Trophoblast cell (in vitro differentiated cells and primary cell): ENCODE data around the gene PRAME.

Experiments used
- DNase-seq, 2 donors: peaks; one replicate each; pipeline ENCODE4 v3.0.0-alpha.2; 2016
- H2AFZ ChIP-seq: 2 replicates; pipeline ENCODE4 v1.6.1; 2013; ENCODE audit warnings: low read length, moderate library complexity, mild to moderate bottlenecking; ENCODE audit not compliant: insufficient read depth, poor library complexity
- H2AK5ac ChIP-seq: 2 replicates; pipeline ENCODE4 v1.6.1; 2013; ENCODE audit warnings: mild to moderate bottlenecking, low read length
- H2BK120ac ChIP-seq: 2 replicates; pipeline ENCODE4 v1.6.1; 2013; ENCODE audit warnings: low read length, mild to moderate bottlenecking, moderate library complexity; ENCODE audit not compliant: insufficient read depth, poor library complexity
- H2BK12ac ChIP-seq: 2 replicates; pipeline ENCODE4 v1.6.1; 2013; ENCODE audit warnings: mild to moderate bottlenecking, low read length, moderate library complexity
- H2BK5ac ChIP-seq: 2 replicates; pipeline ENCODE4 v1.6.1; 2013; ENCODE audit warnings: low read length, low read depth, moderate library complexity, mild to moderate bottlenecking; ENCODE audit not compliant: poor library complexity
- H3K14ac ChIP-seq: 2 replicates; pipeline ENCODE4 v1.6.1; 2013; ENCODE audit warnings: mild to moderate bottlenecking, low read length
- H3K18ac ChIP-seq: 2 replicates; pipeline ENCODE4 v1.6.1; 2013; ENCODE audit warnings: mild to moderate bottlenecking, low read length
- H3K23ac ChIP-seq: 2 replicates; pipeline ENCODE4 v1.6.1; 2013; ENCODE audit warnings: low read length
- H3K27ac ChIP-seq: 2 replicates; pipeline ENCODE4 v1.5.1; 2013; ENCODE audit warnings: low read depth, mild to moderate bottlenecking, inconsistent platforms, low read length, moderate library complexity
- H3K27me3 ChIP-seq: 2 replicates; pipeline ENCODE4 v1.6.1; 2013; ENCODE audit warnings: inconsistent platforms, mild to moderate bottlenecking, low read length, moderate library complexity; ENCODE audit not compliant: insufficient read depth
- H3K36me3 ChIP-seq, 2 experiments: 1 replicate in 1 of 2; 2 replicates in 1 of 2; pipeline ENCODE4 v1.6.1; 2013; ENCODE audit warnings: low read length in 2 of 2, mild to moderate bottlenecking in 2 of 2, moderate library complexity in 1 of 2; ENCODE audit not compliant: insufficient read depth in 2 of 2, control insufficient read depth in 1 of 2
- H3K4ac ChIP-seq: 2 replicates; pipeline ENCODE4 v1.6.1; 2013; ENCODE audit warnings: low read depth, mild to moderate bottlenecking, low read length, moderate library complexity
- H3K4me1 ChIP-seq, 2 experiments: 1 replicate in 1 of 2; 2 replicates in 1 of 2; pipeline ENCODE4 v1.6.1; 2013; ENCODE audit warnings: low read length in 2 of 2, mild to moderate bottlenecking in 2 of 2, moderate library complexity in 1 of 2; ENCODE audit not compliant: insufficient read depth in 2 of 2, control insufficient read depth in 1 of 2
- H3K4me2 ChIP-seq: 2 replicates; pipeline ENCODE4 v1.6.1; 2013; ENCODE audit warnings: inconsistent platforms, mild to moderate bottlenecking, low read length, moderate library complexity
- H3K4me3 ChIP-seq: 2 replicates; pipeline ENCODE4 v1.5.1; 2013; ENCODE audit warnings: mild to moderate bottlenecking, low read depth, low read length, inconsistent platforms
- H3K79me1 ChIP-seq: one replicate; pipeline ENCODE4 v1.6.1; 2013; ENCODE audit warnings: low read length
- H3K79me2 ChIP-seq: 2 replicates; pipeline ENCODE4 v1.6.1; 2013; ENCODE audit warnings: low read length, mild to moderate bottlenecking; ENCODE audit not compliant: control insufficient read depth, insufficient read depth, poor library complexity
- H3K9ac ChIP-seq: 2 replicates; pipeline ENCODE4 v1.6.1; 2013; ENCODE audit warnings: mild to moderate bottlenecking, low read length
- H3K9me3 ChIP-seq: 2 replicates; pipeline ENCODE4 v1.6.1; 2013; ENCODE audit warnings: low read depth, mild to moderate bottlenecking, control low read depth, inconsistent platforms, low read length; ENCODE audit not compliant: insufficient read depth
- H4K12ac ChIP-seq: 2 replicates; pipeline ENCODE4 v1.6.1; 2013; ENCODE audit warnings: low read depth, mild to moderate bottlenecking, low read length, moderate library complexity
- H4K8ac ChIP-seq: 2 replicates; pipeline ENCODE4 v1.6.1; 2013; ENCODE audit warnings: low read depth, mild to moderate bottlenecking, low read length, moderate library complexity
- H4K91ac ChIP-seq: one replicate; pipeline ENCODE4 v1.6.1; 2013; ENCODE audit warnings: low read depth, mild to moderate bottlenecking, low read length, moderate library complexity
- WGBS: extraction: QIAGEN DNeasy Blood & Tissue Kit; methylation state at CpG from one replicate; pipeline ENCODE4 v1.1.7; 2013; ENCODE audit warnings: missing lambda C conversion rate; ENCODE audit not compliant: insufficient read length, insufficient coverage; ENCODE audit errors: extremely low coverage; 5-methylcytosine and 5-hydroxymethylcytosine counted together

The PRAME gene

GRCh38 chr22:22536916-22537315 is 22.1 kb downstream of the PRAME start:
- no peak for DNase-seq
- Histone ChIP-seq H4K8ac (no peak overlapping the region), H3K36me3 (no peaks in the 10 kb centered on the region), H4K12ac (no peak overlapping the region), H4K91ac (no peak overlapping the region), H2BK12ac (no peak overlapping the region), H3K4me1 (no peaks in the 10 kb centered on the region), H2BK120ac (no peak overlapping the region), H3K79me2 (no peaks in the 10 kb centered on the region), H3K9ac (no peak overlapping the region), H2AFZ (no peak overlapping the region), H3K79me1 (no peaks in the 10 kb centered on the region), H3K27me3 (no peaks in the 10 kb centered on the region), H3K4me2 (no peak overlapping the region), H3K14ac (no peak overlapping the region), H3K27ac (no peak overlapping the region), H3K9me3 (peaks cover 7% of the 10 kb centered on the region), H3K23ac (no peak overlapping the region), H3K18ac (no peak overlapping the region), H2BK5ac (no peak overlapping the region), H2AK5ac (no peak overlapping the region), H3K4me3 (no peak overlapping the region), H3K4ac (no peak overlapping the region)
- WGBS = no CpG with 5 or more reads among the region's 1 CpG

- Histone ChIP-seq H3K14ac (no peak overlapping the region), H4K8ac (no peak overlapping the region), H3K23ac (no peak overlapping the region), H2AK5ac (no peak overlapping the region), H3K79me1 (no peaks in the 10 kb centered on the region), H2BK12ac (no peak overlapping the region), H3K4me1 (no peaks in the 10 kb centered on the region), H3K27ac (no peak overlapping the region), H2AFZ (no peak overlapping the region), H3K79me2 (no peaks in the 10 kb centered on the region), H3K18ac (no peak overlapping the region), H3K9me3 (peaks cover 8% of the 10 kb centered on the region), H4K12ac (no peak overlapping the region), H3K4me2 (no peak overlapping the region), H3K4ac (no peak overlapping the region), H2BK120ac (no peak overlapping the region), H4K91ac (no peak overlapping the region), H2BK5ac (no peak overlapping the region), H3K4me3 (no peak overlapping the region), H3K27me3 (no peaks in the 10 kb centered on the region), H3K36me3 (no peaks in the 10 kb centered on the region), H3K9ac (no peak overlapping the region)
- WGBS = 100% methylated on average over 1 of the region's 6 CpGs
- no peak for DNase-seq
Observed at GRCh38 chr22:22536515-22536914, 22.6 kb downstream of the PRAME start.

DNA sequence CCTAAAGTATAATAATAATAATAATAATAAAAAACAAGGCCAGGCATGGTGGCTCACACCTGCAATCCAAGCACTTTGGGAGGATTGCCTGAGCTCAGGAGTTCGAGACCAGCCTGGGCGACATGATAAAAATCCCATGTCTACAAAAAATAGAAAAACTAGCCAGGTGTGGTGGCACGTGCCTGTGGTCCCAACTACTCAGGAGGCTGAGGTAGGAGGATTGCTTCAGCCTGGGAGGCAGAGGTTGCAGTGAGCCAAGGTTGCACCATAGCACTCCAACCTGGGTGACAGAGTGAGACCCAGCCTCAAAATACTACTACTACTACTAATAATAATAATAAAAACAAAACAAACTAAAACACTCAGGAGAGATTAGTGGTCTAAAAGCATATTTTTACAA is 23.4 kb downstream of the PRAME start:
- no peaks in the 10 kb centered on the region for H3K36me3 ChIP-seq
- no peak overlapping the region for H3K4ac ChIP-seq
- H2BK120ac ChIP-seq = no peak overlapping the region
- no peak overlapping the region for H2BK12ac ChIP-seq
- no peak overlapping the region for H3K14ac ChIP-seq
- H3K4me1 ChIP-seq = no peaks in the 10 kb centered on the region
- H3K23ac ChIP-seq = no peak overlapping the region
- no peak overlapping the region for H3K4me2 ChIP-seq
- no peak overlapping the region for H4K12ac ChIP-seq
- H2BK5ac ChIP-seq = no peak overlapping the region
- H2AK5ac ChIP-seq = no peak overlapping the region
- DNase-seq = no peak
- no peak overlapping the region for H3K27ac ChIP-seq
- no peak overlapping the region for H3K9ac ChIP-seq
- H4K8ac ChIP-seq = no peak overlapping the region
- H3K18ac ChIP-seq = no peak overlapping the region
- WGBS = no CpG with 5 or more reads among the region's 3 CpGs
- H3K9me3 ChIP-seq = peaks cover 9% of the 10 kb centered on the region
- H3K79me2 ChIP-seq = no peaks in the 10 kb centered on the region
- no peak overlapping the region for H3K4me3 ChIP-seq
- H2AFZ ChIP-seq = no peak overlapping the region
- H3K27me3 ChIP-seq = no peaks in the 10 kb centered on the region
- H4K91ac ChIP-seq = no peak overlapping the region
- H3K79me1 ChIP-seq = no peaks in the 10 kb centered on the region

GRCh38 chr22:22534604-22535415 is 24.3 kb downstream of the PRAME start:
- Histone ChIP-seq H3K27me3 (no peaks in the 10 kb centered on the region), H4K8ac (no peak overlapping the region), H3K9me3 (peaks cover 9% of the 10 kb centered on the region), H2AK5ac (no peak overlapping the region), H2BK12ac (no peak overlapping the region), H4K91ac (no peak overlapping the region), H2BK5ac (no peak overlapping the region), H2AFZ (no peak overlapping the region), H3K14ac (no peak overlapping the region), H3K4me2 (no peak overlapping the region), H3K23ac (no peak overlapping the region), H4K12ac (no peak overlapping the region), H3K36me3 (no peaks in the 10 kb centered on the region), H3K79me2 (no peaks in the 10 kb centered on the region), H3K18ac (no peak overlapping the region), H3K4ac (no peak overlapping the region), H3K4me1 (no peaks in the 10 kb centered on the region), H3K9ac (no peak overlapping the region), H3K4me3 (no peak overlapping the region), H2BK120ac (no peak overlapping the region), H3K79me1 (no peaks in the 10 kb centered on the region), H3K27ac (no peak overlapping the region)
- no peak for DNase-seq
- WGBS = no CpG with 5 or more reads among the region's 9 CpGs
